ENCODE data around the gene ARHGAP33. TPM values are rescaled to one million over a fixed set of nuclear protein-coding genes. Genes with fewer than 3 reads are reported as not detected.

The ARHGAP33 gene
- total and polyA plus RNA-seq, 4 donors = 13.6 to 183 (median 92.5) TPM

DNA sequence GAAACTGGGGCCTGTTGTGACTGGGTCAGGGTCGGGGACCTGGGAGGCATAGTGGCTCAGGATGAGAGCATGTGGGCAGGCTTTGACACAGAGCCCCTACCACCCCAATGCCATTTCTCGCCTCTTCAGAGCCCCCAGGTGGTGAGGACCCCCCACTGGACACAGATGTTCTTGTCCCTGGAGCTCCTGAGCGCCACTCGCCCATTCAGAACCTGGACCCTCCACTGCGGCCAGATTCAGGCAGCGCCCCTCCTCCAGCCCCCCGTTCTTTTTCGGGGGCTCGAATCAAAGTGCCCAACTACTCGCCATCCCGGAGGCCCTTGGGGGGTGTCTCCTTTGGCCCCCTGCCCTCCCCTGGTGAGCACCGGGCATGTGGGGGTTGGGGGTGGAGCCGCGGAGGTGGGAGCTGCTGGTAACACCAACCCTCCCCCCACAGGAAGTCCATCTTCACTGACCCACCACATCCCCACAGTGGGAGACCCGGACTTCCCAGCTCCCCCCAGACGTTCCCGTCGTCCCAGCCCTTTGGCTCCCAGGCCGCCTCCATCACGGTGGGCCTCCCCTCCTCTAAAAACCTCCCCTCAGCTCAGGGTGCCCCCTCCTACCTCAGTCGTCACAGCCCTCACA lies 43.5 kb upstream of the ARHGAP33 start:
- H3K36me3 ChIP-seq (ENCODE audit: control insufficient read depth, insufficient read depth, low read length) = peaks cover 98% of the 10 kb centered on the region
- DNase-seq (ENCODE audit: low read depth in 4 of 6, low spot score in 6 of 6) = no peak
- H3K27ac ChIP-seq (ENCODE audit: low read depth, low read length) = no peak overlapping the region
- 84% methylated on average over 14 of the region's 21 CpGs for WGBS (ENCODE audit: insufficient coverage)
- H3K27me3 ChIP-seq (ENCODE audit: control insufficient read depth, insufficient read depth, low read length) = no peaks in the 10 kb centered on the region
- no peak overlapping the region for H3K4me3 ChIP-seq (ENCODE audit: low read depth, low read length)
- H3K9me3 ChIP-seq (ENCODE audit: control insufficient read depth, insufficient read depth, low read length) = no peaks in the 10 kb centered on the region
- no peaks in the 10 kb centered on the region for H3K4me1 ChIP-seq (ENCODE audit: control insufficient read depth, insufficient read depth, low read length)

- WGBS (ENCODE audit: insufficient coverage) = 89% methylated on average over 21 of the region's 25 CpGs
Observed at GRCh38 chr19:35732540-35733179, 42.7 kb upstream of the ARHGAP33 start.

DNA sequence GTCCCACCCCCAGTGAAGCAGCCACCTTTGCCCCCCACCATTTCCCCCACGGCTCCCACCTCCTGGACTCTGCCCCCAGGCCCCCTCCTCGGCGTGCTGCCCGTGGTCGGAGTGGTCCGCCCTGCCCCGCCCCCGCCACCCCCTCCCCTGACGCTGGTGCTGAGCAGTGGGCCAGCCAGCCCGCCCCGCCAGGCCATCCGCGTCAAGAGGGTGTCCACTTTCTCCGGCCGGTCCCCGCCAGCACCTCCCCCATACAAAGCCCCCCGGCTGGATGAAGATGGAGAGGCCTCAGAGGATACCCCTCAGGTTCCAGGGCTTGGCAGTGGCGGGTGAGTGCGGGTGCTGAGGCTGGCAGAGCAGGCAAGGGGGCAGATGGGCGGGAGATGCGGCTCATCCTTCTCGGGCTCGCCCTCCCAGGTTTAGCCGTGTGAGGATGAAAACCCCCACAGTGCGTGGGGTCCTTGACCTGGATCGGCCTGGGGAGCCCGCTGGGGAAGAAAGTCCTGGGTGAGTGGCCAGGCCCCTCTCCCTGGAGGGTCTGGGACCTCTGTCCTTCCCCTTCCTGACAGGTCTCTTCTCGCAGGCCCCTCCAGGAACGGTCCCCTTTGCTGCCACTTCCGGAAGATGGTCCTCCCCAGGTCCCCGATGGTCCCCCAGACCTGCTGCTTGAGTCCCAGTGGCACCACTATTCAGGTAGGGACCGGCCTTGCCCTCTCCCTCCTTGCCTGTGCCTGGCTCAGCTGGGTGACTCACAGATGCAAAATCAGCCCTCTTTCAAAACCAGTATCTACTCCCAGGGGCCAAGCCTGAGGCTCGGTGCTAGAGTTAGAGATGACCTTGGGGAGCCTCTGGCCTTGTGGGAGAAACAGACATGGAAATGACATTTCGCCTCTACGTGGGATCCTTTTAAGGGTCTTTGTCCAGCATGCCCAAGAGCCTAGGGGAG lies 41.9 kb upstream of the ARHGAP33 start:
- H3K9me3 ChIP-seq (ENCODE audit: control insufficient read depth, insufficient read depth, low read length) = no peaks in the 10 kb centered on the region
- 93% methylated on average over 23 of the region's 35 CpGs for WGBS (ENCODE audit: insufficient coverage)

More at GRCh38 chr19:35732540-35733179, 42.7 kb upstream of the ARHGAP33 start:
- H3K36me3 ChIP-seq (ENCODE audit: control insufficient read depth, insufficient read depth, low read length) = peaks cover 98% of the 10 kb centered on the region
- H3K4me1 ChIP-seq (ENCODE audit: control insufficient read depth, insufficient read depth, low read length) = no peaks in the 10 kb centered on the region
- DNase-seq (ENCODE audit: low read depth in 4 of 6, low spot score in 6 of 6) = no peak
- H3K4me3 ChIP-seq (ENCODE audit: low read depth, low read length) = no peak overlapping the region
- H3K27ac ChIP-seq (ENCODE audit: low read depth, low read length) = no peak overlapping the region
- H3K9me3 ChIP-seq (ENCODE audit: control insufficient read depth, insufficient read depth, low read length) = no peaks in the 10 kb centered on the region
- H3K27me3 ChIP-seq (ENCODE audit: control insufficient read depth, insufficient read depth, low read length) = no peaks in the 10 kb centered on the region

GRCh38 chr19:35734273-35734672 lies 41.1 kb upstream of the ARHGAP33 start:
- Histone ChIP-seq H3K4me3 (ENCODE audit: low read depth, low read length) (no peak overlapping the region), H3K27me3 (ENCODE audit: control insufficient read depth, insufficient read depth, low read length) (no peaks in the 10 kb centered on the region), H3K4me1 (ENCODE audit: control insufficient read depth, insufficient read depth, low read length) (peaks cover under 1% of the 10 kb centered on the region), H3K36me3 (ENCODE audit: control insufficient read depth, insufficient read depth, low read length) (peaks cover 98% of the 10 kb centered on the region), H3K9me3 (ENCODE audit: control insufficient read depth, insufficient read depth, low read length) (no peaks in the 10 kb centered on the region), H3K27ac (ENCODE audit: low read depth, low read length) (no peak overlapping the region)
- no peak for DNase-seq (ENCODE audit: low read depth in 4 of 6, low spot score in 6 of 6)
- WGBS (ENCODE audit: insufficient coverage) = 98% methylated on average over 8 of the region's 8 CpGs

More for the DNA sequence above, 41.9 kb upstream of the ARHGAP33 start:
- H3K36me3 ChIP-seq (ENCODE audit: control insufficient read depth, insufficient read depth, low read length) = peaks cover 98% of the 10 kb centered on the region
- H3K27me3 ChIP-seq (ENCODE audit: control insufficient read depth, insufficient read depth, low read length) = no peaks in the 10 kb centered on the region
- H3K4me3 ChIP-seq (ENCODE audit: low read depth, low read length) = no peak overlapping the region
- H3K4me1 ChIP-seq (ENCODE audit: control insufficient read depth, insufficient read depth, low read length) = no peaks in the 10 kb centered on the region
- no peak for DNase-seq (ENCODE audit: low read depth in 4 of 6, low spot score in 6 of 6)
- H3K27ac ChIP-seq (ENCODE audit: low read depth, low read length) = no peak overlapping the region

- DNase-seq (ENCODE audit: low read depth in 4 of 6, low spot score in 6 of 6) = no peak
- Histone ChIP-seq H3K27me3 (ENCODE audit: control insufficient read depth, insufficient read depth, low read length) (no peaks in the 10 kb centered on the region), H3K4me3 (ENCODE audit: low read depth, low read length) (no peak overlapping the region), H3K27ac (ENCODE audit: low read depth, low read length) (no peak overlapping the region), H3K4me1 (ENCODE audit: control insufficient read depth, insufficient read depth, low read length) (peaks cover 7% of the 10 kb centered on the region), H3K9me3 (ENCODE audit: control insufficient read depth, insufficient read depth, low read length) (no peaks in the 10 kb centered on the region), H3K36me3 (ENCODE audit: control insufficient read depth, insufficient read depth, low read length) (peaks cover 98% of the 10 kb centered on the region)
- whole genome bisulfite sequencing (ENCODE audit: insufficient coverage) = 97% methylated on average over 4 of the region's 5 CpGs
Observed at GRCh38 chr19:35734889-35735288, 40.5 kb upstream of the ARHGAP33 start.

DNA sequence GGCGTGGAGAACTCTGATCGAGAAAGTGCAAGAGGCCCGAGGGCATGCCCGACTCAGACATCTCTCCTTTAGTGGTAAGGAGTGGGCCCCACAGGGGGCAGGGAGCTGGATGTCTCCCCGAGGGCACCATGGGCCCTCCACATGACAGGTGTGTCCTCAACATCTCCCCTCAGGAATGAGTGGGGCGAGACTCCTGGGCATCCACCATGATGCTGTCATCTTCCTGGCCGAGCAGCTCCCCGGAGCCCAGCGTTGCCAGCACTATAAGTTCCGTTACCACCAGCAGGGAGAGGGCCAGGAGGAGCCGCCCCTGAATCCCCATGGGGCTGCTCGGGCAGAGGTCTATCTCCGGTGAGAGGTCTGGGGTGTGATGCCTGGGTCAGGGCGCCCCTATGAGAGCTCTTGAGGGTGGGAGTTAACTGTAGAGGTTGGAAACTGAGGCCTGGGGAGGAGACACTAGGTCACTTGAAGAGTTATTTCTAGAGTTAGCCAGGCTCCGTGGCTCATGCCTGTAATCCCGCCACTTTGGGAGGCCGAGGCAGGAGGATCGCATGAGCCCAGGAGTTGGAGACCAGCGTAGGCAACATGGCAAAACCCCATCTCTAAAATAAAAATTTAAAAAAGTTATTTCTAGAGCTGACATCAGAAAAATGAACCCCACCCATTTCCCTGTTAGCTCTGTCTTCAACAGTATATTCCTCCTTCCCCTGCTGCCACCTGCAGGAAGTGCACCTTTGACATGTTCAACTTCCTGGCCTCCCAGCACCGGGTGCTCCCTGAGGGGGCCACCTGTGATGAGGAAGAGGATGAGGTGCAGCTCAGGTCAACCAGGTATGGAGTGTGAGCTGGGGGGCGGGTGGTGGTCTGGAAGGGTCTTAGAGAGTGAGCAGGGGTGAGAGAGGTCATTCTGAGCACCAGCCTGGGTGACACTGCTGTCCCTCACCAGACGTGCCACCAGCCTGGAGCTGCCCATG lies 38.2 kb upstream of the ARHGAP33 start:
- Histone ChIP-seq H3K27ac (ENCODE audit: low read depth, low read length) (no peak overlapping the region), H3K9me3 (ENCODE audit: control insufficient read depth, insufficient read depth, low read length) (no peaks in the 10 kb centered on the region), H3K27me3 (ENCODE audit: control insufficient read depth, insufficient read depth, low read length) (no peaks in the 10 kb centered on the region), H3K4me3 (ENCODE audit: low read depth, low read length) (no peak overlapping the region), H3K36me3 (ENCODE audit: control insufficient read depth, insufficient read depth, low read length) (peaks cover 75% of the 10 kb centered on the region), H3K4me1 (ENCODE audit: control insufficient read depth, insufficient read depth, low read length) (peaks cover 26% of the 10 kb centered on the region)
- 89% methylated on average over 18 of the region's 22 CpGs for WGBS (ENCODE audit: insufficient coverage)
- DNase-seq (ENCODE audit: low read depth in 4 of 6, low spot score in 6 of 6) = no peak

- Histone ChIP-seq H3K4me1 (ENCODE audit: control insufficient read depth, insufficient read depth, low read length) (peaks cover 26% of the 10 kb centered on the region), H3K9me3 (ENCODE audit: control insufficient read depth, insufficient read depth, low read length) (no peaks in the 10 kb centered on the region), H3K4me3 (ENCODE audit: low read depth, low read length) (no peak overlapping the region), H3K27ac (ENCODE audit: low read depth, low read length) (no peak overlapping the region), H3K27me3 (ENCODE audit: control insufficient read depth, insufficient read depth, low read length) (no peaks in the 10 kb centered on the region), H3K36me3 (ENCODE audit: control insufficient read depth, insufficient read depth, low read length) (peaks cover 75% of the 10 kb centered on the region)
- no peak for DNase-seq (ENCODE audit: low read depth in 4 of 6, low spot score in 6 of 6)
- WGBS (ENCODE audit: insufficient coverage) = 95% methylated on average over 23 of the region's 37 CpGs
Observed at GRCh38 chr19:35738021-35738886, 37.1 kb upstream of the ARHGAP33 start.

GRCh38 chr19:35738887-35739229 lies 36.5 kb upstream of the ARHGAP33 start:
- Histone ChIP-seq H3K9me3 (ENCODE audit: control insufficient read depth, insufficient read depth, low read length) (no peaks in the 10 kb centered on the region), H3K27ac (ENCODE audit: low read depth, low read length) (no peak overlapping the region), H3K4me3 (ENCODE audit: low read depth, low read length) (no peak overlapping the region), H3K4me1 (ENCODE audit: control insufficient read depth, insufficient read depth, low read length) (peaks cover 28% of the 10 kb centered on the region), H3K27me3 (ENCODE audit: control insufficient read depth, insufficient read depth, low read length) (no peaks in the 10 kb centered on the region), H3K36me3 (ENCODE audit: control insufficient read depth, insufficient read depth, low read length) (peaks cover 75% of the 10 kb centered on the region)
- 80% methylated on average over 2 of the region's 2 CpGs for WGBS (ENCODE audit: insufficient coverage)
- DNase-seq (ENCODE audit: low read depth in 4 of 6, low spot score in 6 of 6) = no peak
